ENCODE measurements around the gene KLK12. TPM values are rescaled to one million over a fixed set of nuclear protein-coding genes. Genes with fewer than 3 reads are reported as not detected.

The KLK12 gene, protein sequence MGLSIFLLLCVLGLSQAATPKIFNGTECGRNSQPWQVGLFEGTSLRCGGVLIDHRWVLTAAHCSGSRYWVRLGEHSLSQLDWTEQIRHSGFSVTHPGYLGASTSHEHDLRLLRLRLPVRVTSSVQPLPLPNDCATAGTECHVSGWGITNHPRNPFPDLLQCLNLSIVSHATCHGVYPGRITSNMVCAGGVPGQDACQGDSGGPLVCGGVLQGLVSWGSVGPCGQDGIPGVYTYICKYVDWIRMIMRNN
- polyA plus RNA-seq (2013, experiment 1 of 2) = not detected
- polyA plus RNA-seq (2013, experiment 2 of 2) = not detected

GRCh38 chr19:51034704-51035103 is at the start of gene KLK12:
Gene KLK12 (minus strand): TSS chr19:51035002. CDS start chr19:51034621, 381 bp downstream.
- Histone ChIP-seq H3K4me1 (ENCODE audit: control insufficient read depth, insufficient read depth, low read length, poor library complexity, severe bottlenecking) (no peaks in the 10 kb centered on the region), H3K36me3 (ENCODE audit: control insufficient read depth, insufficient read depth, low read length) (no peaks in the 10 kb centered on the region), H3K9me3 (ENCODE audit: control insufficient read depth, low read length) (no peaks in the 10 kb centered on the region), H3K4me3 (ENCODE audit: extremely low read depth, insufficient read depth, low read length, poor library complexity, severe bottlenecking) (no peak within 1 kb of the TSS), H3K27ac (ENCODE audit: low read depth, low read length, severe bottlenecking) (no peak within 1 kb of the TSS)
- WGBS, 2 experiments (ENCODE audit: insufficient coverage in 2 of 2) = 72 to 85% methylated on average over 8 to 9 of the region's 11 CpGs

DNA sequence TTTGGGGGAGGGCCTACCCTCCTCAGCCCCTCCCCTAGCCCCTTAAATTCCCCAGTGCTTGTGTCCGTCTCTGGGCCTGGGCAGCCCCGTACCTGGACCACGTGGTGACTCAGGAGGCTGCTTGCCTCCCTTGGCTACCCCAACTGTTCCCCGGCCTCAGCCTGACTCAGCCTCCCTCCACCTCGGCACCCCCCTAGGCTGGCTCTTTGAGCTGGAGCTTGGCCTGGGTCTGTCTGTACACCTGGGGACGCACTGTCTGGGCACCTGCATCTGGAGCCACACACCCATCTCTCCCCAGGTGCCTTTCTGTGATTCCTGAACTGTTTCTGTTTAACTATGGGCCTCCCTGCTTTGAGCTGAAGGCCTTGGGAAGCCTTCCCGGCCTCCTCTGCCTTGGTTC is 49.7 kb upstream of the KLK12 start:
- Histone ChIP-seq H3K36me3 (ENCODE audit: control insufficient read depth, insufficient read depth, low read length) (no peaks in the 10 kb centered on the region), H3K4me1 (ENCODE audit: control insufficient read depth, insufficient read depth, low read length, poor library complexity, severe bottlenecking) (no peaks in the 10 kb centered on the region), H3K9me3 (ENCODE audit: control insufficient read depth, low read length) (no peaks in the 10 kb centered on the region), H3K27ac (ENCODE audit: low read depth, low read length, severe bottlenecking) (no peak overlapping the region), H3K4me3 (ENCODE audit: extremely low read depth, insufficient read depth, low read length, poor library complexity, severe bottlenecking) (no peak overlapping the region)
- WGBS, 2 experiments (ENCODE audit: insufficient coverage in 2 of 2) = 89 to 93% methylated on average over 6 of the region's 7 CpGs

GRCh38 chr19:51083783-51084182 is 49.0 kb upstream of the KLK12 start:
- no peaks in the 10 kb centered on the region for H3K4me1 ChIP-seq (ENCODE audit: control insufficient read depth, insufficient read depth, low read length, poor library complexity, severe bottlenecking)
- 88 to 89% methylated on average over 7 to 9 of the region's 14 CpGs for WGBS, 2 experiments (ENCODE audit: insufficient coverage in 2 of 2)
- H3K36me3 ChIP-seq (ENCODE audit: control insufficient read depth, insufficient read depth, low read length) = no peaks in the 10 kb centered on the region
- H3K27ac ChIP-seq (ENCODE audit: low read depth, low read length, severe bottlenecking) = no peak overlapping the region
- no peaks in the 10 kb centered on the region for H3K9me3 ChIP-seq (ENCODE audit: control insufficient read depth, low read length)
- no peak overlapping the region for H3K4me3 ChIP-seq (ENCODE audit: extremely low read depth, insufficient read depth, low read length, poor library complexity, severe bottlenecking)

GRCh38 chr19:51083181-51083580 is 48.4 kb upstream of the KLK12 start:
- H3K4me1 ChIP-seq (ENCODE audit: control insufficient read depth, insufficient read depth, low read length, poor library complexity, severe bottlenecking) = no peaks in the 10 kb centered on the region
- H3K27ac ChIP-seq (ENCODE audit: low read depth, low read length, severe bottlenecking) = no peak overlapping the region
- no peaks in the 10 kb centered on the region for H3K9me3 ChIP-seq (ENCODE audit: control insufficient read depth, low read length)
- 71 to 72% methylated on average over 4 of the region's 4 CpGs for WGBS, 2 experiments (ENCODE audit: insufficient coverage in 2 of 2)
- no peaks in the 10 kb centered on the region for H3K36me3 ChIP-seq (ENCODE audit: control insufficient read depth, insufficient read depth, low read length)
- H3K4me3 ChIP-seq (ENCODE audit: extremely low read depth, insufficient read depth, low read length, poor library complexity, severe bottlenecking) = no peak overlapping the region

DNA sequence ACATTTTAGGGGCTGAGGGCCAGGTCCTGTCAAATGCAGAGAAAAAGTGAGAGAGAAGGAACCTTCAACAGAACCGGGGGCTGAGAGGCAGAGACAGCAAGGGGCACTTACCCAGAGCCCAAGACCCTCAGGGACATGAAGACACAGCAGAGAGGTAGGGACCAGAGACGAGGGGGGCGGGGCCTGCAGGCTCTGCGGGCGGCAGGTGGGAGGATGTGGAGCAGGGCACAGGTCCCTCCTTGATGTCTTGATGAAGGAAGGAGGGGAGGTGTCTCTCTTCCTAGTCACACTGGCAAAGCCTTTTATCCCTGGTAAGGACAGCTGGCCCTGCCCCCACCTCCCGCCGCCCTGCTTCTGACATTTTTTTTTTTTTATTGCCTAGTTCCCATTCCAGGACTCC is 47.8 kb upstream of the KLK12 start, which contains the start of gene KLK14:
Gene KLK14 (minus strand): TSS at position 277 of the 400 bp plus-strand sequence. CDS start 273 bp downstream, at position 4.
- no peaks in the 10 kb centered on the region for H3K9me3 ChIP-seq (ENCODE audit: control insufficient read depth, low read length)
- no peaks in the 10 kb centered on the region for H3K36me3 ChIP-seq (ENCODE audit: control insufficient read depth, insufficient read depth, low read length)
- H3K4me1 ChIP-seq (ENCODE audit: control insufficient read depth, insufficient read depth, low read length, poor library complexity, severe bottlenecking) = no peaks in the 10 kb centered on the region
- H3K27ac ChIP-seq (ENCODE audit: low read depth, low read length, severe bottlenecking) = no peak within 1 kb of the TSS
- H3K4me3 ChIP-seq (ENCODE audit: extremely low read depth, insufficient read depth, low read length, poor library complexity, severe bottlenecking) = no peak within 1 kb of the TSS
- 41 to 66% methylated on average over 3 to 6 of the region's 7 CpGs for WGBS, 2 experiments (ENCODE audit: insufficient coverage in 2 of 2)

- WGBS, 2 experiments (ENCODE audit: insufficient coverage in 2 of 2) = 84 to 98% methylated on average over 8 to 13 of the region's 14 CpGs
- Histone ChIP-seq H3K4me1 (ENCODE audit: control insufficient read depth, insufficient read depth, low read length, poor library complexity, severe bottlenecking) (no peaks in the 10 kb centered on the region), H3K4me3 (ENCODE audit: extremely low read depth, insufficient read depth, low read length, poor library complexity, severe bottlenecking) (no peak overlapping the region), H3K27ac (ENCODE audit: low read depth, low read length, severe bottlenecking) (no peak overlapping the region), H3K36me3 (ENCODE audit: control insufficient read depth, insufficient read depth, low read length) (no peaks in the 10 kb centered on the region), H3K9me3 (ENCODE audit: control insufficient read depth, low read length) (no peaks in the 10 kb centered on the region)
These were observed 46.7 kb upstream of the KLK12 start for GRCh38 chr19:51081476-51081875.

GRCh38 chr19:51079481-51080110 is 44.8 kb upstream of the KLK12 start:
- 92 to 93% methylated on average over 24 to 25 of the region's 27 CpGs for WGBS, 2 experiments (ENCODE audit: insufficient coverage in 2 of 2)
- H3K4me3 ChIP-seq (ENCODE audit: extremely low read depth, insufficient read depth, low read length, poor library complexity, severe bottlenecking) = no peak overlapping the region
- H3K27ac ChIP-seq (ENCODE audit: low read depth, low read length, severe bottlenecking) = no peak overlapping the region
- H3K36me3 ChIP-seq (ENCODE audit: control insufficient read depth, insufficient read depth, low read length) = no peaks in the 10 kb centered on the region
- H3K9me3 ChIP-seq (ENCODE audit: control insufficient read depth, low read length) = no peaks in the 10 kb centered on the region
- no peaks in the 10 kb centered on the region for H3K4me1 ChIP-seq (ENCODE audit: control insufficient read depth, insufficient read depth, low read length, poor library complexity, severe bottlenecking)

GRCh38 chr19:51078731-51079130 is 43.9 kb upstream of the KLK12 start:
- no peak overlapping the region for H3K4me3 ChIP-seq (ENCODE audit: extremely low read depth, insufficient read depth, low read length, poor library complexity, severe bottlenecking)
- no peak overlapping the region for H3K27ac ChIP-seq (ENCODE audit: low read depth, low read length, severe bottlenecking)
- H3K36me3 ChIP-seq (ENCODE audit: control insufficient read depth, insufficient read depth, low read length) = no peaks in the 10 kb centered on the region
- no peaks in the 10 kb centered on the region for H3K9me3 ChIP-seq (ENCODE audit: control insufficient read depth, low read length)
- H3K4me1 ChIP-seq (ENCODE audit: control insufficient read depth, insufficient read depth, low read length, poor library complexity, severe bottlenecking) = no peaks in the 10 kb centered on the region
- WGBS, 2 experiments (ENCODE audit: insufficient coverage in 2 of 2) = 91 to 92% methylated on average over 6 of the region's 6 CpGs

GRCh38 chr19:51078104-51078503 is 43.3 kb upstream of the KLK12 start:
- H3K4me3 ChIP-seq (ENCODE audit: extremely low read depth, insufficient read depth, low read length, poor library complexity, severe bottlenecking) = no peak overlapping the region
- H3K4me1 ChIP-seq (ENCODE audit: control insufficient read depth, insufficient read depth, low read length, poor library complexity, severe bottlenecking) = no peaks in the 10 kb centered on the region
- no peaks in the 10 kb centered on the region for H3K36me3 ChIP-seq (ENCODE audit: control insufficient read depth, insufficient read depth, low read length)
- WGBS, 2 experiments (ENCODE audit: insufficient coverage in 2 of 2) = 80 to 81% methylated on average over 6 of the region's 6 CpGs
- no peaks in the 10 kb centered on the region for H3K9me3 ChIP-seq (ENCODE audit: control insufficient read depth, low read length)
- no peak overlapping the region for H3K27ac ChIP-seq (ENCODE audit: low read depth, low read length, severe bottlenecking)

GRCh38 chr19:51076631-51077213 is 41.9 kb upstream of the KLK12 start:
- no peaks in the 10 kb centered on the region for H3K4me1 ChIP-seq (ENCODE audit: control insufficient read depth, insufficient read depth, low read length, poor library complexity, severe bottlenecking)
- WGBS, 2 experiments (ENCODE audit: insufficient coverage in 2 of 2) = 90 to 91% methylated on average over 12 to 13 of the region's 14 CpGs
- H3K9me3 ChIP-seq (ENCODE audit: control insufficient read depth, low read length) = no peaks in the 10 kb centered on the region
- H3K27ac ChIP-seq (ENCODE audit: low read depth, low read length, severe bottlenecking) = no peak overlapping the region
- no peak overlapping the region for H3K4me3 ChIP-seq (ENCODE audit: extremely low read depth, insufficient read depth, low read length, poor library complexity, severe bottlenecking)
- no peaks in the 10 kb centered on the region for H3K36me3 ChIP-seq (ENCODE audit: control insufficient read depth, insufficient read depth, low read length)

GRCh38 chr19:51075998-51076397 is 41.2 kb upstream of the KLK12 start:
- WGBS, 2 experiments (ENCODE audit: insufficient coverage in 2 of 2) = 84 to 96% methylated on average over 3 to 4 of the region's 5 CpGs

More at GRCh38 chr19:51075998-51076397, 41.2 kb upstream of the KLK12 start:
- no peak overlapping the region for H3K27ac ChIP-seq (ENCODE audit: low read depth, low read length, severe bottlenecking)
- no peaks in the 10 kb centered on the region for H3K4me1 ChIP-seq (ENCODE audit: control insufficient read depth, insufficient read depth, low read length, poor library complexity, severe bottlenecking)
- H3K9me3 ChIP-seq (ENCODE audit: control insufficient read depth, low read length) = no peaks in the 10 kb centered on the region
- H3K4me3 ChIP-seq (ENCODE audit: extremely low read depth, insufficient read depth, low read length, poor library complexity, severe bottlenecking) = no peak overlapping the region
- H3K36me3 ChIP-seq (ENCODE audit: control insufficient read depth, insufficient read depth, low read length) = no peaks in the 10 kb centered on the region
